Loucy (cell line): ENCODE data around the gene HIRA.

Experiments used
- H2AFZ ChIP-seq: fragments of 200-600 bp; sonication (generic); 2 replicates; pipeline ENCODE4 v1.6.0; 2016; ENCODE audit warnings: antibody characterized with exemption, mild to moderate bottlenecking, low read length, moderate library complexity
- H3F3A ChIP-seq: fragments of 200-600 bp; 2 replicates; pipeline ENCODE4 v1.6.0; 2016; ENCODE audit warnings: antibody characterized with exemption, low read depth, mild to moderate bottlenecking
- H3K27me3 ChIP-seq: fragments of 200-600 bp; sonication (generic); 2 replicates; pipeline ENCODE4 v1.6.1; 2014; ENCODE audit warnings: low read length, mild to moderate bottlenecking; ENCODE audit not compliant: insufficient read depth, poor library complexity, severe bottlenecking
- H3K36me3 ChIP-seq: fragments of 200-600 bp; sonication (generic); 2 replicates; pipeline ENCODE4 v1.6.1; 2016; ENCODE audit warnings: low read length; ENCODE audit not compliant: insufficient read depth
- H3K4me1 ChIP-seq: fragments of 200-600 bp; sonication (generic); 2 replicates; pipeline ENCODE4 v1.5.1; 2014; ENCODE audit warnings: low read length, mild to moderate bottlenecking; ENCODE audit not compliant: insufficient read depth, poor library complexity, severe bottlenecking
- H3K4me2 ChIP-seq: fragments of 200-600 bp; sonication (generic); 2 replicates; pipeline ENCODE4 v1.6.0; 2014; ENCODE audit warnings: antibody characterized with exemption, low read length, low read depth, mild to moderate bottlenecking; ENCODE audit not compliant: poor library complexity, severe bottlenecking
- H3K4me3 ChIP-seq: fragments of 200-600 bp; sonication (generic); 2 replicates; pipeline ENCODE4 v1.5.1; 2014; ENCODE audit warnings: low read length, mild to moderate bottlenecking, mixed read lengths; ENCODE audit not compliant: poor library complexity, severe bottlenecking
- H3K79me2 ChIP-seq: fragments of 200-600 bp; sonication (generic); 2 replicates; pipeline ENCODE4 v1.6.1; 2014; ENCODE audit warnings: low read length; ENCODE audit not compliant: insufficient read depth
- H3K9ac ChIP-seq: fragments of 200-600 bp; sonication (generic); 2 replicates; pipeline ENCODE4 v1.6.0; 2014; ENCODE audit warnings: mild to moderate bottlenecking, low read depth, low read length, moderate library complexity; ENCODE audit not compliant: poor library complexity, severe bottlenecking
- H3K9me2 ChIP-seq: fragments of 200-600 bp; sonication (generic); replicated peaks from 2 replicates; pipeline ENCODE4 v1.6.1; 2016; ENCODE audit warnings: low read depth, low read length, mixed read lengths
- H3K9me3 ChIP-seq: fragments of 200-600 bp; sonication (generic); 2 replicates; pipeline ENCODE4 v1.6.1; 2014; ENCODE audit warnings: mild to moderate bottlenecking, antibody characterized with exemption, low read length, low read depth; ENCODE audit not compliant: insufficient read depth
- H4K20me1 ChIP-seq: fragments of 200-600 bp; sonication (generic); 2 replicates; pipeline ENCODE4 v1.6.0; 2014; ENCODE audit warnings: antibody characterized with exemption, low read length, mild to moderate bottlenecking; ENCODE audit not compliant: insufficient read depth, poor library complexity, severe bottlenecking
- EZH2phosphoT487 ChIP-seq: fragments of 200-600 bp; IDR thresholded peaks from 2 replicates; pipeline ENCODE4 v1.6.1; 2018; ENCODE audit warnings: antibody characterized with exemption, mild to moderate bottlenecking, moderate library complexity, borderline replicate concordance
- TF ChIP-seq, protein P1 (sequence below): fragments of 200-600 bp; sonication (generic); conservative IDR thresholded peaks from 2 replicates; pipeline ENCODE4 v1.5.1; 2014; ENCODE audit warnings: mild to moderate bottlenecking, antibody characterized with exemption, low read length

Gene HIRA

DNA sequence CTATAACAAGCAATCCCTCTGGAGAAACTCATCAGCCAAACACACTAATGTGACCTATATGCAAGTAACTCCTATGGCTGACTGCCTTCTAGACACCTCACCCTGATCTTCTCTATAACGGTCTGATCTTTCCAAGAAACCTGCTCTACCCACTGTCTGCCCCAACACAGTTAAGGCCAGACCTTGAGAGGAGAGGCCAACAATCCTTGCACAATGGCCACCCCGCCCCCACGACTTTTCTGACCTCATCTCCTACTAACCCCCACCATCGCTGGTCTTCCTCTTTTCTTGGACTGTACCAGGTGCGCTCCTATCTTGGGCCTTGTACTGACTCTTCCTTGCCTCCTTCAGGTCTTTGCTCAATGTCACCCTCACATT, 12.5 kb downstream of the HIRA start:
- TF ChIP-seq EZH2phosphoT487: no peak
- TF ChIP-seq, protein P1, sequence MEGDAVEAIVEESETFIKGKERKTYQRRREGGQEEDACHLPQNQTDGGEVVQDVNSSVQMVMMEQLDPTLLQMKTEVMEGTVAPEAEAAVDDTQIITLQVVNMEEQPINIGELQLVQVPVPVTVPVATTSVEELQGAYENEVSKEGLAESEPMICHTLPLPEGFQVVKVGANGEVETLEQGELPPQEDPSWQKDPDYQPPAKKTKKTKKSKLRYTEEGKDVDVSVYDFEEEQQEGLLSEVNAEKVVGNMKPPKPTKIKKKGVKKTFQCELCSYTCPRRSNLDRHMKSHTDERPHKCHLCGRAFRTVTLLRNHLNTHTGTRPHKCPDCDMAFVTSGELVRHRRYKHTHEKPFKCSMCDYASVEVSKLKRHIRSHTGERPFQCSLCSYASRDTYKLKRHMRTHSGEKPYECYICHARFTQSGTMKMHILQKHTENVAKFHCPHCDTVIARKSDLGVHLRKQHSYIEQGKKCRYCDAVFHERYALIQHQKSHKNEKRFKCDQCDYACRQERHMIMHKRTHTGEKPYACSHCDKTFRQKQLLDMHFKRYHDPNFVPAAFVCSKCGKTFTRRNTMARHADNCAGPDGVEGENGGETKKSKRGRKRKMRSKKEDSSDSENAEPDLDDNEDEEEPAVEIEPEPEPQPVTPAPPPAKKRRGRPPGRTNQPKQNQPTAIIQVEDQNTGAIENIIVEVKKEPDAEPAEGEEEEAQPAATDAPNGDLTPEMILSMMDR: no peak
- Histone ChIP-seq H3K79me2 (peaks cover 85% of the 10 kb centered on the region), H3K4me2 (peak overlapping the region; percentile 41)

DNA sequence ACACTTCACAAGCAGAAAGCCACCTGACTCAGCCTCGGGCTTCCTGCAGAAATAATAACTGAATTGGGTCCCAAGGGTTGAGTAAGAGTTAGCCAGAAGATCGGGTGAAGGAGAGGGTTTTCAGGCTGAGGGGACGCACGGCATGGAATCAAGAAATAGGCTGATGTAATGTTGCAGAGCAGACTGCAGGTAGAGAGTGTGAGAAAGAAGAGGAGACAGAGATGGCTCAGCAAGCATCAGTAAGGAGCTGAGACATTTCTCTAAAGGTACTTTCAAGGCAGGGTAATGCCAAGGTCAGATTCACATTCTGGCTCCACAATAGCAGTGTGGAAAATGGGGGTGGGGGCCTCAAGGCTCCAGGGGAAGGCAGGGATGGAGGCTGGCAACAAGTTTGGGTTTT, 18.6 kb downstream of the HIRA start:
- Histone ChIP-seq H3K9me2 (no peaks in the 10 kb centered on the region), H3K27me3 (no peaks in the 10 kb centered on the region), H3K79me2 (peaks cover 66% of the 10 kb centered on the region), H3K36me3 (peaks cover 33% of the 10 kb centered on the region; the same call in 1 of the 2 replicates), H3K9me3 (no peaks in the 10 kb centered on the region), H3K4me3 (no peak overlapping the region), H3F3A (no peaks in the 10 kb centered on the region), H4K20me1 (peaks cover 6% of the 10 kb centered on the region), H2AFZ (no peak overlapping the region), H3K9ac (no peak overlapping the region), H3K4me2 (no peak overlapping the region), H3K4me1 (no peaks in the 10 kb centered on the region)
- TF ChIP-seq, protein P1: no peak
- TF ChIP-seq EZH2phosphoT487: no peak

More for the DNA sequence above, 12.5 kb downstream of the HIRA start:
- Histone ChIP-seq H3K36me3 (no peaks in the 10 kb centered on the region), H3K4me3 (peak overlapping the region; percentile 17), H3K9ac (peak overlapping the region; percentile 54), H3K9me2 (no peaks in the 10 kb centered on the region), H3K9me3 (no peaks in the 10 kb centered on the region), H2AFZ (no peak overlapping the region), H3K4me1 (peaks cover 38% of the 10 kb centered on the region), H4K20me1 (peaks cover 8% of the 10 kb centered on the region), H3F3A (no peaks in the 10 kb centered on the region; the same call in 1 of the 2 replicates), H3K27me3 (no peaks in the 10 kb centered on the region)

DNA sequence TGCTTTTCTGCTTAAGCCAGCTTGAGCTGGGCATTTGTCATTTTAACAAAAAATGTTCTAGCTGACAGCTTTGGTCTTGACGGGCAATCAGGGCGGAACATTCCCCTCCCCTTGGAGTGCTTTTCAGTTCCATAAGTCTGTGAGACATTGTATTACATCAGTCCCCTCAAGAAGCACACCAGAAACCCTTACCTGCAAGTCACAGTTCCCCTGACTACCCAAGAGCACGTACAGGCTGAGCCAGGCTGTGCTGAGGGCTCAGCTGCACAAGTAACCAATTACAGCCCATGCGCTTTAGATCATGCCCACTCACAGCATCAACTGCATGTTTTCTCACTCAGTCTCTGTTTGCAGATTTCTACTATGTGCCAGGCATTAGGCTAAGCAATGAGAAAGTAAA, 19.1 kb downstream of the HIRA start:
- Histone ChIP-seq H3K4me3 (no peak overlapping the region), H3K9me2 (no peaks in the 10 kb centered on the region), H3K36me3 (peaks cover 38% of the 10 kb centered on the region; the same call in 1 of the 2 replicates), H3K79me2 (peaks cover 62% of the 10 kb centered on the region), H3K27me3 (no peaks in the 10 kb centered on the region), H3K4me2 (no peak overlapping the region), H3K4me1 (no peaks in the 10 kb centered on the region), H2AFZ (no peak overlapping the region), H3F3A (no peaks in the 10 kb centered on the region), H3K9me3 (no peaks in the 10 kb centered on the region), H3K9ac (no peak overlapping the region), H4K20me1 (peaks cover 6% of the 10 kb centered on the region)
- TF ChIP-seq, protein P1: no peak
- TF ChIP-seq EZH2phosphoT487: no peak
